GM19099 (cell line): ENCODE measurements around the gene LGR4.

Experiments
- POLR2A ChIP-seq: IDR thresholded peaks from 3 replicates; pipeline ENCODE4 v1.6.1; 2011; ENCODE audit warnings: low read depth; ENCODE audit not compliant: insufficient read length; ENCODE audit errors: extremely low read depth

The LGR4 gene

GRCh38 chr11:27453701-27454100, 18.9 kb downstream of the LGR4 start:
- TF ChIP-seq POLR2A = no peak

GRCh38 chr11:27452147-27452546, 20.4 kb downstream of the LGR4 start:
- TF ChIP-seq POLR2A = no peak

- TF ChIP-seq POLR2A = no peak
Measured at GRCh38 chr11:27451244-27451965, 21.2 kb downstream of the LGR4 start.

DNA sequence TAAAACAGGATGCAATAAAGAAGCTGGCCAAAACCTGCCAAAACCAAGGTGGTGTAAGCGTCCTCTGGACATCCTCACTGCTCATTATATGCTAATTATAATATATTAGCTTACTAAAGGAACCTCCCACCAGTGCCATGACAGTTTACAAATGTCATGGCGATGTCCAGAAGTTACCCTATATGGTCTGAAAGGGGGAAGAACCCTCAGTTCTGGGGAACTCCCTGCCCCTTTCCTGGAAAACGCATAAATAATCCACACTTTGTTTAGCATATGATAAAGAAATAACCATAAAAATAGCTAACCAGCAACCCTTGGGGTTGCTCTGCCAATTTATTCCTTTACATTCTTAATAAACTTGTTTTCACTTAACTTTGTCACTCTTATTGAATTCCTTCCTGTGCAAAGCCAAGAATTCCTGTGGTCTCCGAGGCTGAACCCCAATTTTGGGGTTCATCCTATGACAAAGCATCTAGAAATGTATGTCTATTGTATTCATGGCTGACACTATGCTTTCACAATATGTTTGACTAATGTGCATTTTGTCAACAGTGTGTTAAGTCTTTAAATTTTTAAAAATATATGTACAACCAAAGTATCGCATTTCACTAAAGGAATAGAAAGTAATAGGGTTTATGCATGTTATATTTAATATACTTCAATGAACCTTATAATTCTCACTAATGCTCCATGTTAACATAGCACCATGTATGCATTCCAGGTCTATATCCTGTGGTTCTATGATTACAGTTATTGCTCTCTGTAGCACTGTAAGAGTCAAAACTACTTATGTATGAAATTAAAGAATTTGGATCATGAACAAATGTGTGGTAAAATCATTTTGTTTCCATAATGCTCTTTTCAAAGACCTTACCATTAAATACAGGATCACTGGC, 25.1 kb downstream of the LGR4 start:
- no peak for TF ChIP-seq POLR2A

DNA sequence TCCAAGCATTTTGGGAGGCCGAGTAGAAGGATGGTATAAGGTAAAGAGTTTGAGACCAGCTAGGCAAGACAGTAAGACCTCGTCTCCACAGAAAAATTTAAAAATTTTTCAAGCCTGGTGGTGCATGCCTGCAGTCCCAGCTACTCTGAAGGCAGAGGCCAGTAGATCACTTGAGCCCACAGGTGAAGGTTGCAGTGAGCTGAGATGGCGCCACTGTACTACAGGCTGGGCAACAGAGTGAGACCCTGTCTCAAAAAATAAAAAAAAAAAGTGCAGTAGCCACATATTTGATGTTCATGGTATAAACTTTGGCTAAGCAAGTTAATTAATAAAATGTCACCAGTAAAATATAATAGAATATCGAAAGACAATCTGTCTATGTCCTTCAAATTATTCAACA, 27.0 kb downstream of the LGR4 start:
- no peak for TF ChIP-seq POLR2A

DNA sequence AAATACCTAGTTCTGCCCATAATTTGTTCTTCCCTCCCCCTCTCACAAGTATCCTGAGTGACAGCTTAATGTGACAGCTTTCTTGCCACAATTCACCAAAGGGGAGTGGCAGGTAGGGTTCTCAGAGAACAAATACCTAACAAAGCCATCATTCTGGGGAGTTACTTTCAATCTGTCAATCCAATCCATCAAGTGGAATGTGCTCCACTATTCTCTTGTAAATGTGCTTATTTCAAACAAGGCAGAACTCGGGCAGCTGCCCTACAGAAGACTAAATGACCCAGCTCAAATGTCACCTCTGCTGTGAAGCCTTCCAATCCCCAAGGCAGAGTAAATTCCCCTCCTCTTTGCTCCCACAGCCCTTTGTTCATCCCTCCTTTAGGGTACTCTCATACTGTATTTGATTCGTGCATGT, 27.8 kb downstream of the LGR4 start:
- TF ChIP-seq POLR2A = no peak

DNA sequence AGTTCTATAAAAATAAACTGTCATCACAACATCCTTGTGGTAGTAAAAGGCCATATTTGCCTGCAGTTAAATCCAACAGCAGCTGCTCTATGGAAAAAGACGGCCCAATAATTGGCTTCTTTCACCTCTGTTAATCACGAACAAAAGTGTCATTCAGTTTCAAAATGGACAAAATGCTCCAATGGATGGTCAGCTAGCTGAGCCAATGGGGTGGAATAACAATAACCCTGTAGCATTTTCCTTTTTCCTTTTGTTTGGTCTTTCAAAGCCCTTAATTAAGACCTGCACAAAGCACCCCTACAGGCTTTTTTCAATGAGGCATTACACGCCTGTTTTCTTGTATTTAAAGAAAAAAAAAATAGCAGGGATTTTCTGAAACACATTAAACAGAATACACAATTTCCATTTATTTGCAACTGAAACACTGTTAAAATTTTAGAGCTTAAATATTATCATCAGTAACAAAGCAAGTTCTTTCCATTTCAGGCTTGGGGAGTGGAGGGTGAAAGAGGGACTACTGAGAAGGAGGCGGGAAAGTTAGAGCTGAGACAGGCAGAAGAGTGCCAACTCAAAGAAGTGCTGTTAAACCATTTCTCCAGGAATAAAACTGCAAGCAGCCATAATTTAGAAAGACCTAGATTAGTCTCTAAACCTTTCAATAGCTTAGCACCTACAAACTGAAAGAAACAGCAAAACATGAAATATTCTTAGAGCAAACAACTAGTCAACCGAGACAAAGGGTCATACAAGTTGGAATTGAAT, 28.7 kb downstream of the LGR4 start:
- TF ChIP-seq POLR2A = no peak

- no peak for TF ChIP-seq POLR2A
Measured at GRCh38 chr11:27443227-27443626, 29.4 kb downstream of the LGR4 start.

GRCh38 chr11:27440090-27440489, 32.5 kb downstream of the LGR4 start:
- no peak for TF ChIP-seq POLR2A

- no peak for TF ChIP-seq POLR2A
Measured at GRCh38 chr11:27438595-27438981, 34.0 kb downstream of the LGR4 start.

- TF ChIP-seq POLR2A = no peak
Measured at GRCh38 chr11:27437829-27438594, 34.6 kb downstream of the LGR4 start.

DNA sequence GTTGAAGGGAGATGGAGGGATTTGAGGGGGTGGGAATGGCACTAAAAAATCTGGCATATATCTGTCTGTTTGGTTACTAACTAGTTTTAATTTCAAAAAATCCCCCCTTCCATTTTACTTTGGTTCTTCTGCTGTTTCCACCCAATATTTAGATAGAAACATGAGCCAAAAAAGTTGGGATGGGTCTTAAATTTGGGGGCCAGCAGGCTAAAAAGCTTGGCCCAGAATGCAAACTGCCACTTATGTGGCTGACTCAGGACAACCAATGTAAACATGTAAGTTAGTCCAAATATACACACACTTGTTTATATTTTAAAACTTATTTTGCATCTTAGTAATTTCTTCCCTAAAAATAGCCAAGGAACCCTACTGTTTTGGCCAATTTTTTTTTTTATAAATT, 35.7 kb downstream of the LGR4 start:
- TF ChIP-seq POLR2A = no peak

DNA sequence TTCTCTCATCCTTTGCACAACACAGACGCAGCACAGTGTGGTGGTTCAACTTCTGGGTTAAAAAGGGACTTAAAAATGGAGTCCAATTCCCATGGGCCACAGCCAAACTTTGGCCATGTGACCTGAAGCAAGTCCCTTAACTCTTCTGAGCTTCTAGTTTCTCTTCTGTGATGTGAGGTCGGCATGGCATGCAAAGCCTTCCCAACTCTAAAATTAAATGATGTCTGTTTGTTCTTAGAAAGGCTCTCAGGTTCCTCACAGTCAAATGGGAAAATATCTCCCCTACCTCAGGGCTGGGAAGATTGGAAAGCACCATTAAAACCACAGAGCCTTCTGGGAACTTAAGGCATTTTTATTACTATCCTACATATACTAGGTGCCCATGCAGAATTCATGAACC, 38.8 kb downstream of the LGR4 start:
- TF ChIP-seq POLR2A = no peak

- TF ChIP-seq POLR2A = no peak
Measured at GRCh38 chr11:27431808-27432207, 40.8 kb downstream of the LGR4 start.
